ENCODE data around the gene GJA5.

DNA sequence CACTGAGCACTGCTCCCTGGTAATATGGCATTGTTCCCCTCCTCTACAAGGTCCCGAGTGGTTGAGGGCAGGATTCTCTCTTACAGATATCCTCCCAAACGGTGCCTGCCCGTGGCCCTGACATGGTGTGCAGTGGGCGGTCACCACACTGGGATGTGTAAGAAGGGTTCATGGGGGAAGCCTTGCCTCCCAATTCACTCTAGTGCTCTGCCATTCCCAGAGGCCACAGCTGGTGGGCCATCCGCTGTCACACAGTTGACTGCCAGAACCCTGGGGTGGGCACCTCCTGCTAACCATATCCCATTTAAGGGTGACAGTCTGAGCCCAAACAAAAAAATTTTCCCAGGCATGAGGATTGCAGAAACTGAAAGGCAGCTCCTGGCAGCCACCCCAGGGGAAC is 9.1 kb downstream of the GJA5 start:
- TF ChIP-seq RAD21 (conservative IDR thresholded peaks at IDR 0.05 in 1 of 2, IDR thresholded peaks at IDR 0.05 in 1 of 2) (no peak), HEYL (CRISPR knock-in tag; IDR thresholded peaks at IDR 0.05) (no peak), FOXS1 (CRISPR knock-in tag; IDR thresholded peaks at IDR 0.05) (no peak), PHF8 (IDR thresholded peaks at IDR 0.05; ENCODE audit: borderline replicate concordance, low read depth) (no peak), POLR2A (IDR thresholded peaks at IDR 0.05; ENCODE audit: low read length) (no peak), MAFK (IDR thresholded peaks at IDR 0.05; ENCODE audit: partially characterized antibody) (no peak), SMC3 (IDR thresholded peaks at IDR 0.05) (no peak), FOSL2 (IDR thresholded peaks at IDR 0.05) (no peak), FOSL2 (CRISPR knock-in tag; IDR thresholded peaks at IDR 0.05) (no peak), POLR2AphosphoS2 (conservative IDR thresholded peaks at IDR 0.05; ENCODE audit: low read length) (no peak)
- TF ChIP-seq, protein P1, sequence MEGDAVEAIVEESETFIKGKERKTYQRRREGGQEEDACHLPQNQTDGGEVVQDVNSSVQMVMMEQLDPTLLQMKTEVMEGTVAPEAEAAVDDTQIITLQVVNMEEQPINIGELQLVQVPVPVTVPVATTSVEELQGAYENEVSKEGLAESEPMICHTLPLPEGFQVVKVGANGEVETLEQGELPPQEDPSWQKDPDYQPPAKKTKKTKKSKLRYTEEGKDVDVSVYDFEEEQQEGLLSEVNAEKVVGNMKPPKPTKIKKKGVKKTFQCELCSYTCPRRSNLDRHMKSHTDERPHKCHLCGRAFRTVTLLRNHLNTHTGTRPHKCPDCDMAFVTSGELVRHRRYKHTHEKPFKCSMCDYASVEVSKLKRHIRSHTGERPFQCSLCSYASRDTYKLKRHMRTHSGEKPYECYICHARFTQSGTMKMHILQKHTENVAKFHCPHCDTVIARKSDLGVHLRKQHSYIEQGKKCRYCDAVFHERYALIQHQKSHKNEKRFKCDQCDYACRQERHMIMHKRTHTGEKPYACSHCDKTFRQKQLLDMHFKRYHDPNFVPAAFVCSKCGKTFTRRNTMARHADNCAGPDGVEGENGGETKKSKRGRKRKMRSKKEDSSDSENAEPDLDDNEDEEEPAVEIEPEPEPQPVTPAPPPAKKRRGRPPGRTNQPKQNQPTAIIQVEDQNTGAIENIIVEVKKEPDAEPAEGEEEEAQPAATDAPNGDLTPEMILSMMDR (IDR thresholded peaks at IDR 0.05), result no peak
- TF ChIP-seq, protein P2, sequence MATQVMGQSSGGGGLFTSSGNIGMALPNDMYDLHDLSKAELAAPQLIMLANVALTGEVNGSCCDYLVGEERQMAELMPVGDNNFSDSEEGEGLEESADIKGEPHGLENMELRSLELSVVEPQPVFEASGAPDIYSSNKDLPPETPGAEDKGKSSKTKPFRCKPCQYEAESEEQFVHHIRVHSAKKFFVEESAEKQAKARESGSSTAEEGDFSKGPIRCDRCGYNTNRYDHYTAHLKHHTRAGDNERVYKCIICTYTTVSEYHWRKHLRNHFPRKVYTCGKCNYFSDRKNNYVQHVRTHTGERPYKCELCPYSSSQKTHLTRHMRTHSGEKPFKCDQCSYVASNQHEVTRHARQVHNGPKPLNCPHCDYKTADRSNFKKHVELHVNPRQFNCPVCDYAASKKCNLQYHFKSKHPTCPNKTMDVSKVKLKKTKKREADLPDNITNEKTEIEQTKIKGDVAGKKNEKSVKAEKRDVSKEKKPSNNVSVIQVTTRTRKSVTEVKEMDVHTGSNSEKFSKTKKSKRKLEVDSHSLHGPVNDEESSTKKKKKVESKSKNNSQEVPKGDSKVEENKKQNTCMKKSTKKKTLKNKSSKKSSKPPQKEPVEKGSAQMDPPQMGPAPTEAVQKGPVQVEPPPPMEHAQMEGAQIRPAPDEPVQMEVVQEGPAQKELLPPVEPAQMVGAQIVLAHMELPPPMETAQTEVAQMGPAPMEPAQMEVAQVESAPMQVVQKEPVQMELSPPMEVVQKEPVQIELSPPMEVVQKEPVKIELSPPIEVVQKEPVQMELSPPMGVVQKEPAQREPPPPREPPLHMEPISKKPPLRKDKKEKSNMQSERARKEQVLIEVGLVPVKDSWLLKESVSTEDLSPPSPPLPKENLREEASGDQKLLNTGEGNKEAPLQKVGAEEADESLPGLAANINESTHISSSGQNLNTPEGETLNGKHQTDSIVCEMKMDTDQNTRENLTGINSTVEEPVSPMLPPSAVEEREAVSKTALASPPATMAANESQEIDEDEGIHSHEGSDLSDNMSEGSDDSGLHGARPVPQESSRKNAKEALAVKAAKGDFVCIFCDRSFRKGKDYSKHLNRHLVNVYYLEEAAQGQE (IDR thresholded peaks at IDR 0.05), result no peak

All from A549 (cell line).